Measurements from ENCODE around the gene FBN2. TPM values are rescaled to one million over a fixed set of nuclear protein-coding genes. Genes with fewer than 3 reads are reported as not detected.
"Not testable (repeated sequence)": the region's sequence is repeated elsewhere in the genome, so short reads cannot be mapped to it uniquely, and the experiment has no call there.

Gene FBN2
- total RNA-seq, 1 donor from 2014 or later, result 3.9 TPM

DNA sequence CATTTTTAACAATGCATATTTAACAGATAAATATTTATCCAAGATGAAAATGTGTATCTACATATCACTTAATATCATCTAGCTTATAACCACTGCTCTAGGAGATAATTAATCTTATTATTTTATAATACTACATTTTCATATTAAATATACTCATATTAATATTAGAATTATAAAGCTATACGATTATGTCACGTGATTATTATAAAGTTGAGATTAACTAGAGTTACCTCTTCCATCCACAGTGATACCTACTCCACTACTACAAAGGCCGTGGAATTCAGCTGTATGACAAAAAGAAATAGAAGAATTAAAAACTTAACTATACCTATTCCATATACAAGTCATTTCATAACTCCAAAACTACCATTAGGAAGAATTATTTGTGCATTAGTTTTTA, 171.9 kb downstream of the FBN2 start:
- no peak for DNase-seq (ENCODE audit: low read depth)

DNA sequence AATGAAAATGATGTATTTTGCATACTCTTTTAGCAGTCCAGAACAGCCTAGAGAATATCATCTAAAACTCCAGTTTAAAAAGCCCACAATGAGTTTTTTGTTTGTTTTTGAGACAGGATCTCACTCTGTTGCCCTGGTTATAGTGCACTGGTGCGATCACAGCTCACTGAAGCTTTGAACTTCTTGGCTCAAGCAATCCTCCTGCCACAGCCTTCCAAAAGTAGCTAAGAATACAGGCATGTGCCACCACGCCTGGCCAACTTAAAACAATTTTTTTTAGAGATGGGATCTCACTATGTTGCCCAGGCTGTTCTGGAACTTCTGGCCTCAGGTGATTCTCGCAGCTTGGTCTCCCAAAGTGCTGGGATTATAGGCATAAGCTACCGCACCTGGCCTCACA, 175.7 kb downstream of the FBN2 start:
- no peak for DNase-seq (ENCODE audit: low read depth)

DNA sequence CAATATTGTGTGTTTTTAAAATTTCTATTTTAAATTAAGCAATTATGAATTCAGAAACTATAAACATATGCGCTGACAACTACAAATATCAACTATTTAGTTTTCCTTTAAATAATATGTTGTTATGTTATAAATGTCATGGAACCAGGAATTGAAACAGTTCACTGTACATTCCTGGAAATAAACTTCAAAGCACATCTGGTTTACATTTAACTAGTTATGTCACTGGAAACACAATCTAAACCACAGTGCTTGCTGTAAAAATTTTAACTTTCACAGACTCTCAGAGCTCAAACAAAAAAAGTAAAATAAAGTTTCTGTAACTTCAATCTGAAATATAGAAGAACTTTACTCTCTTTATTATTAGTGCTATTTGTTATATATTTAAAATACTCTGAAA, 179.2 kb downstream of the FBN2 start:
- DNase-seq (ENCODE audit: low read depth), result no peak

DNA sequence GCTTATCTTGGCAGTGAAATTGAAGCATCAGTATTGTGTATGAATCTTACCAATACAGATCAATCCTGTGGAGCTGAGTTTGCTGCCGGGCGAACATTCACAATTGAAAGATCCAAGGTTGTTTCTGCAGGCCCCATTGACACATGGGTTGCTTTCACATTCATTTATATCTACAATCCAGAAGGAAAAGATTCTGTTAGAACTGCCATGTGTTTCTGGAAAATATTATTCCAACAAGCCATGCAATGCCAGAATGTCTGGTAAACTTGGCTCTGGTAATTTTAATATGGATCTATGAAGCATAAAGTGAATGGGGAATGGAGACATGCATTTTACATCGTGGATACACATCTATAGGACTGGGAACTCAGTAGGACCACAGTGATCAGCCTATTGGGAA, 180.8 kb downstream of the FBN2 start:
- DNase-seq (ENCODE audit: low read depth), result no peak

DNA sequence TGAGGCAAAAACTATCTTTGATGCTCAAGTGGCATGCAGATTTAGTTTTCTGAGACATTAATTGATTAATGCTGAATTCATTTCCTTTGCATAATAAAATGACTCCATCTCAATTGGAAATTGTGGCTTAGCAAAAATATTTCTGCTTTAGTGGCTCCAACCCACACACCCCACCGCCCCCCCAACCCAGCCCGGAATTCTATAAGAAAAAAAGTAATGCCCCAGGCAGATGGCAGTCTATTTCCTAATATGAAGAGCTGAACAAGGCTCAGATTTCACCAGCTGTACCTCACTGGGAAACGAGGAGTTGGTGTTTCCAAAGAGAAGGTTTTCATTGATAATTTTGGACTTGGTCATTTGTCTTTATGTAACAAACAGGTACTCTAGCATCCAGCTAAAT, 182.1 kb downstream of the FBN2 start:
- DNase-seq (ENCODE audit: low read depth), result no peak

DNA sequence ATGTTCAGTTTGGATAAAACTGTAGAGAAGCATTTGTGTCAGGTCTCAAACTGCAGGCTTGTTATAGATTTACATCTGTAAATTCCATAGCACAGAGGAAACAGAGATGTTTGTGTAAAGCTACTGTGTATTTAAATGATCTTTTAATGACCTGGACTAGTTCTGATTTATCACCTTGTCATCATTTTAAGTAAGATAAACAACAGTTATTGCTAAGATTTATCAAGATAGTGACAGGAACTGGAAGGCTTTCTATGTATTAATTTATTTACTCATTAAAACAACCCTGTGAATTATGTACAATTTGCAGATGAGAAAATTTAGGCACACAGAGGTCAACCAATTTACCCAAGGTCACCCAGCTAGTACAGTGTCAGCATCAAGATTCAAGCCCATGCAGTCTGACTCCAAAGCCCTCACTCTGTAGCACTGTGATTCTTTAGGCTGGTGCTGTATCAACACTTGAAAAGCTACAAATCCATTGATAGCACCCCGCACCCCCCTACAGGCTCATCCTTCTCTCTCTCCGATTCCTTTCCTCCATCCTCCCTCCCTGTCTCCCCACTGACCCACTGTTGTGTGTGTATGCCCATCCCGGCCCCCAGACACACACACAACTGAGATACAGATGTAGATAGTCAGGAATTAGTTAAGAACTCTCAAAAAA, 184.5 kb downstream of the FBN2 start:
- no peak for DNase-seq (ENCODE audit: low read depth)

DNA sequence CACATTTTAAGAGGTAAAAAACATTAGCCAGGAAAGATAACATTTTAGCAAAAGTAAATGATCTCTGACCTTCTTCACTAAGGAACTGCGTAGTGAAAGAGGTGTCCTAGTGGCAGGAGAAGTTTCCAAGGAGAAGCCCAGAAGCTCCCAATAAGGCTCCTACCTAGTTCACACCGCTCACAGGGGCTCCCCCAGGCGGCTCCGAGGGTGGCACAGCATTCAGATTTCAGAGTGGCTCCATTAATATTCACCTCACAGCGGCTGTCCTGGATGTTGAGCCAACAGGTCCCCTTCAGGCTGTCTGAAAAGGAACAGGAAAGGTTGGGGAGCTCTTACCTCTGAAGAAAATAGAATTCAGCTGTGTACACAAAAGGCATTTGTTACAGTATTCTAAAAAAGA, 187.3 kb downstream of the FBN2 start:
- DNase-seq (ENCODE audit: low read depth), result no peak

DNA sequence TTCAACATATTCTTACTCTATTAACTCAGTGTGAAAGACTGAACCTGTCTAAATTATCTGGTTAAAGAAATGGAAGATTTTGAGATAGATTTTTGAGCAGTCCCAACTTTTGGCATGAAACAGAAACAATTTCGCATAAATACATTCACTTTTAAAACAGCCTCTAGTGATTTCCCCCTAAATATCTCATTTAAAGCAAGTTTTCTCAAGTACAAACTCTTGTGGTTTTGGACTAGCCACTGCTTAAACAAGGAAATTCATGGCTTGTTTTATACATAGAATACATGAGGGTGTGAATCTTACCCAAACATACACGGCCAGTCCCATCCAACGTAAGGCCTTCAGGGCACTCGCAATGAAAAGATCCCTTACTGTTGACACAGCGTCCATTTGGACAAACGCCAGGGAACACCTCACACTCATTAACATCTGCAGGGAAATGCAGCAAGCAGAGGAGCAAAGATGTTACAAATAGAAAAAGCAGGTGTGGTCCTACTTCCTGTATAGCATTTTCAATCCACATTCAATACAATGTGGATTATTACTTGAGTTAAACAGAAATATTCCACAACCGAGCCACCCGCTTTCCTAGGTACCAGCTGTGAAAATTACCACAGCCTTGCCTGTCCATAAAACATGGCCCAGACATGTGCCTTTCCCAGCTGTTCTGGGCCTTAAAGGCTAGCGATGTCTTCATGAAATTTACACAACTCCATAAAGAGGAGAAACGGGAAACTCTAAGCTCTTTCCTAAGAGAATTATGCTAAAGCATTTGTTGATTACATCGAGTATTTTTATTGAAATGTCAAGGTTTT, 188.8 kb downstream of the FBN2 start:
- no peak for DNase-seq (ENCODE audit: low read depth)

DNA sequence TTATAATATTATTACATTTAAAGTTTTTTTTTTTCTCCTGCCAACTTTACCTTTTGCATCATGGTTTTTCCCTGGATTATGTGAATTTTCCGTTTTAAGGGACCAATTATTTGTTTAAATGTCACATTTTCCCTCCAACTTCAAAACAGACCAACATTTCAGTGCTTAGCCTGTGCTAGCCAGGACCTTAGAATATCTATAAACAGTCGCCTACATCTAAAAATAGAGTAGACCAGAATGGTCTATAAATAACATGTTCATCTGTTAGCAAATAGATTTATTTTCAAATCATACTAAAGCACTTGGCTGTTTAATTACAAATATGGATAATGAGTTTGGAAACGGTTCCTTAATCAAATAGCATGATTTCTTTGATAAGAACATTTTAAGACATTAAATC, 192.0 kb downstream of the FBN2 start:
- DNase-seq (ENCODE audit: low read depth), result peak; percentile 38

DNA sequence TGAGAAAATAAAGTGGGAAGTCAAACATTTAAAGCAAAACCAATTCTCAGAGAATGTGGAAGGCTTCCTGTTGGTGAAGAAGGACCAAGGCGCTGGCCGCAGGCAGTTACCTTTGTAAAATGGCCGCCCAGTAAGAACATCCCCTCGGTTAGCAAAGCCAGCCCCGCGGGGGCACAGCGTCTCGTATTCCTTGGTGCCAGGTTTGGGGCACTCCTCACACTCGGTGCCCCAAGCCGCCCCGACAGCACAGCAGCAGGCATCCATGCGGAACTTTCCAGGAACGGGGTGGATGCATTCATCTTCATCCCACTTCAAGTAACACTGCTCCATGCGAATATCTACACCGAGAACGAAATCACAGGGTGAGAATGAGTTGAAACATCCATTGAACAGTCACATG, 192.8 kb downstream of the FBN2 start:
- no peak for DNase-seq (ENCODE audit: low read depth)

DNA sequence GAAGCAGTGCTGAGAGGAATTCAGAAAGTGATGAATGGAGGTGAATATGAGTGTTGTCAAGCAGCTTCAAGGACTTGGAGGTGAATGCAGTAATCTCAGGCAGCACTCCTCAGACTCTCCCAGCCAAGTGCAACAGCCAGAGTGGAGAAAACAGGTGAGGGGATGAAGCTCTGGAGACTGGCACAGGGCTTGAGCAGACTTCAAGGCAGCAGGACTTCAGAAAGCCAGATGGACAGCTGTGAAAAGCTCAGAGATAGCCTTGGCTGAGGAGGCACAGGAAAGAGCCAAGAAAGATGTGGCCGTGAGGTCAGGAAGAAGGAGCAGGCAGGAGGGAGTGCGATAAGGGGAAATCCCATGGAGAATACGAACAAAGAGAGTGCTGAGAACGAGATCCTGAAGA, 194.9 kb downstream of the FBN2 start:
- DNase-seq (ENCODE audit: low read depth), result peak; percentile 15

DNA sequence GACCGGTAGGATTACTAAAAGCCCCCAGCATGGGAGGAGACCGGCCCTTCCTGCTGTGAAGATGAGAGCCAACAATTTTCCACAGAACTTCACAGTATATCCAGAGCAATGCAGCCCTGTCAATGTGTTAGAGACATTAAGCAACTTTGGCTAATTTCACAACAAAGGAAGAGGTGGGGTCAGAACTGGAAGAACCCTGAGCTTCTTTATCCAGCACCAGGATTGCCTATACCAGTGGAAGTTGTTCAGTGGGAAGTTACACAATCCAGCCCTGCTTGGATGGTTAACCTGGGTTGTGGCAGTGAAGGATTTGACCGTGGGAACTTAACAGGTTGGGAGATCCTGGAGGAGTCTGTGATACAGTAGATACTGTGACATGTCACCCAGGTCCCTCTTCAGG, 197.0 kb downstream of the FBN2 start:
- DNase-seq (ENCODE audit: low read depth), result no peak

DNA sequence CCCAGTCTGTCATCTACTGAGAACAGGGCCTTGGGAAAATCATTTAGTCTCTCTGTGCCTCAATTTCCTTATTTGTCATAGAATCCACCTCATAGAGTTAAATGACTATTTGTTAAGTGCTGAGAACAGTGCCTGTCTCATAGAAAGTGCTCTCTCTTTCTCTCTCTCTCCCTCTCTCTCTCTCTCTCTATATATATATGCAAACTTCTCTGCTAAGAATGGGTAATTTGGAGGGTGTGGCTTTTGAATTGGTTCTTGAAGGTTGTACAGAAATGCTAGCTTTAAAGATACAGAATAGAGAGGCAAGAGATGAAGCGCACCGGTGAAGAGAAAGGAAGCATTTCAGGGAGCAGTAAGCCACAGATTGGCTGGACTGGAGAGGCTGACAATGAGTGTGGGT, 197.4 kb downstream of the FBN2 start:
- DNase-seq (ENCODE audit: low read depth), result no peak

DNA sequence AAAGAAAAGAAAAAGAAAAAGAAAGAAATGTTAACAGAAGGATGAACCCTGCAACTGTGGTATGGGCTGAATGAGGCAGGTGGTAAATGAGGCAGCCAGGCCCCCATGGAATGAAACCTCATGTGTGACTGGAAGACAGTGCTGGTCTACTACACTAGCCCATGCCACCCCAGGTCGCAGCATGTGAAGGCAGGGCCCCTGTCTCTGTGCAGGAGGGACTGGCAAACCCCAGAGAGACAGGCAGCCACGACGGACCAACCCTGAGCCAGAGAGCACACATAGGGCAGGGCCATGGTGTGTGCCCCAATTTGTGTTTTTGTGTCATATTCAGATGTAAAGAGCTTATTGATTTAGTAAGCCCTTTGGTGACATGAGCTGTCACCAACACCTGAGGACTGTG, 198.5 kb downstream of the FBN2 start:
- no peak for DNase-seq (ENCODE audit: low read depth)

DNA sequence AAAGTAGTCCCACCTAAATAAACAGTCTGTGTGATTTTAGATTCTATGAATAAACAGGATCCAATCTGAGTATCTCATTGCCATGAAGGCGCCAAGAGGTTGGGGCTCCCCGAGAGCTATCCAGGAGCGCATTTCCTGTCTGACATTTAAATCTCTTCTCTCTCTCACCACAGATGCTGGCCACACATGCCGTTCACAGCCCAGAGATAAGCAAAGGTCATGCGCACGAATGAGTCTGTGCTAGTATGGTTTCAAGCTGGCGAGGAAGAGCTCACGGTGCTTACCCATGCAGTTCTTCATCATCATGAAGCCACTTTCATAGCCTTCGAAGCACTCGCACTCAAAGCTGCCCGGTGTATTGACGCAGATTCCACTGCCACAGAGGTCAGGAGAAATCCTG, 199.4 kb downstream of the FBN2 start:
- DNase-seq (ENCODE audit: low read depth), result no peak

DNA sequence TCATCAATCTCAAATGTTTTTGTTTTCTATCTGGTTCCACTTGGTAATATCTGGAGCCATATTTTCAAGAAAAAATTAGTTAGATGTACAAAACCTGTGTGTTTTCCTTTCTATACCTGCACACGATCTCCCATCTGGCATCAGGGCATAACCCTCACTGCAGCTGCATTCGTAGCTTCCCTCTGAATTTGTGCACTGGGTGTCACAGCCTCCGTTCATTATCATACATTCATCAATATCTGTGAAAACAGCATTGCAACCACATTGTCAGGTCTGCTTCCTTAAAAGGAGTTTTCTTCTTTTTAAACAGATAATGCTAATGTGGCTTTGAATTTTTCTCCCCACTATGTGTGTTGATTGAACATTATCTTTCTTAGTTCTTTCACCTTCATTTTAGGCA, 202.7 kb downstream of the FBN2 start:
- DNase-seq (ENCODE audit: low read depth), result no peak

DNA sequence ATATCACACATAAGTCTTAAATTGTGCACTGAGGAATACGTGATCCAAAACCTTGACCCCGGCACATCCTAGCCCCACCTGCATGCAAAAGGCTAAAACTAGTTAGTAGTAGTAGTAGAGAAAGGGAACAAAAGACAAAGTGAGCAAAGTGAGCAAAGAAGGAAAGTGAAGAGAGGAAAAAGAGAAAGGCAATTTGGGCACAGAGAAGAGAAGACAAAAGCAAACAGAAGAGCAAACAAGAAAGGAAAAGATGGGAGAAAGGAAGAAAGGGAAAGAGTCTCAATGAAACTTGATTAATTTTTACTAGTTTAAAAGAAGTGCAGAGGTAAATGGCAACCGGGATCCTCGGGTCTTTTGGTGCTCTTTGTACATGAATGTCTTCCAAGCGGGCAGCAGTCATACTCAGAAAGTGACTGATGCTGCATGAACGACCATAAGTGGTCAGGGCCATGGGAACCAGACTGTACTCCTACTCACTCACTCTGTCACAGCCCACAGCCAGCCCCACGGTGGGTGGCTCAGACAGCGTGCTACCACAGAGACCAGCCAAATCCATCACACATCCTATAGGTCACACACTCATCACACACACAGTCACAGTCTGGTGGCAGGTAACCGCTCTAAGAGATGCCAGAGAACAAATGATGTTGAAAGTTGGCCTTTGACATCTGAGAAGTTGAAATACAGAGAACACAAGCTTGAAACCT, 203.9 kb downstream of the FBN2 start:
- DNase-seq (ENCODE audit: low read depth), result no peak

DNA sequence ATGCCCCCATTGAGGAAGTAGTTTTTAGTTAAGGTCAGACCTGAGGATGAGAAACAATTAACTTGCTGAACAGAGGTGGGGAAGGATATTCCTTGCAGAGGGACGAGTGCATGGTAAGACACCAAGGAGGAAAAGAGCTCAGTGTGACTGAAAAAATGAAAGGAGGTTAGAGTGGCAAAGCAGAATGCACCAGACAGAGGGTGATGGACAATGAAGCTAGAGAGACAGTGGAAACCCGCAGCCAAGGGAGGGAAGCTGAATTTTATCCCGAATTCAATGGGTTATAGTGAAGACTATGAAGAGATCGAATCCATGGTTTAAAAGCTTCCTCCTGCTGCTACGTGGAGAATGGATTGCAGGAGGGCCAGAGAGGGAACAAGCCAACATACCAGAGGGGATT, 206.8 kb downstream of the FBN2 start:
- DNase-seq (ENCODE audit: low read depth), result no peak

DNA sequence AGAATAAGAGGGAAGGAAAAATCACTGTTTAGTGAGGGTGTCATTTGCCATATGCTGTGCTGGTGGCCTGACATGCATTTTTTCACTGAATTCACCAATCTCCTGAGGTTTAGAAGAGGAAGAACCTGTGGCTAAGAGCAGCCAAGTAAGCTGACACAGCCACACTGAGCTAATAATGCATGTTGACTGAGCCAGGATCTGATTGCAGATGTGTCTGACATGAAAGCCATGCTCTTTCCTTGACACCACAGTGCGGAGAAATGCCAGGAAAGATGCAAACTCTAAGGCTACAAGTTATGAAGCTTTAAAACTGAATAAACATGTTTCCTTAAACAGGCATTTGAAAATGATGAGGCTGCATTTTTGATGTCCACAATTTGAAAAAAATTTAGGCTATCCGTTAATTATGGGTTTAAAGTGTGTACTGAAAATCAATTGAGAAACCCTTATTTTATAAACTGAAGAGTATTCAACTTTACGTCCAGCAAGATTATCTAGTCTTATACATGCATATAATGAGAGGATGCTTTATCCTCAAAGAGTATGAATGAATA, 208.6 kb downstream of the FBN2 start:
- DNase-seq (ENCODE audit: low read depth), result no peak

DNA sequence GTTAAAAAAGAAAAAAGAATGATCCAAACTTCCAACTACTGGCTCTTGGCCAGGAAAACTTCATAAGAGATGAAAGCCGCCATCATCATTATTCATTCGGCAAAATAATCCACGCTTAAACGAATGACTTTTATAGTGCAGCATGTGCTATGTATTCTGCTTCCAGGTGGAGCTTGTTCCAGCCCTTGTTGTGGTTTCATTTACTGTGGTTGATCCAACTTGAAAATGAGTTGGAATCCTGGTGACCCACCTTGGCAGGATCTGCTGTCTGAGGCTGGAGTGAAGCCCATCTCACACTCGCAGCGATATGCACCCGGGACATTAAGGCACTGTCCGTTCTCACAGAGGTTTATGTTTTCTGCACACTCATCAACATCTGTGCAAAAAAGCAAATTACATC, 209.6 kb downstream of the FBN2 start:
- DNase-seq (ENCODE audit: low read depth), result no peak

DNA sequence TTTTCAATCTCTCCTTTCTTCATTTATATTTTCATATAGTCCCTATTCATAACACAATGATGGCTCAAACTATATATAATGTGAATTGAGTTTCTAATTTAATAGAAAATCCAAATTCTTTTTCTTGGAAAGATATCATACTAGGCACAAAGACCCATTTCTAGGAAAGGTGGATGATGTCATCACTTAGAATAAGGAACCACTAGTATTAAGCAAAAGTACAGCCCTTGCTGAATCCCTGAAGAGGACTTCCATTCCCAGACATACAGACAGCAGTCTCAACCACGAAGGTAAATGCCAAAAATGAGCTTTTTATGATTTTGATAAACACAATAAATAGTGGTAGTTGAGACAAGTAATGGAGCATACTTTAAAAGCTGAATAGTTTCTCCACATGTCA, 210.0 kb downstream of the FBN2 start:
- DNase-seq (ENCODE audit: low read depth), result no peak

DNA sequence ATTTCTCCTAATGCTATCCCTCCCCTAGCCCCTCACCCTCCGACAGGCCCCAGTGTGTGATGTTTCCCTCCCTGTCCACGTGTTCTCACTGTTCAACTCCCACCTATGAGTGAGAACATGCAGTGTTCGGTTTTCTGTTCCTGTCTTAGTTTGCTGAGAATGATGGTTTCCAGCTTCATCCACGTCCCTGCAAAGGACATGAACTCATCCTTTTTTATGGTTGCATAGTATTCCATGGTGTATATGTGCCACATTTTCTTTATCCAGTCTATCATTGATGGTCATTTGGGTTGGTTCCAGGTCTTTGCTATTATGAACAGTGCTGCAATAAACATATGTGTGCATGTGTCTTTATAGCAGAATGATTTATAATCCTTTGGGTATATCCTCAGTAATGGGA, 216.6 kb downstream of the FBN2 start:
- DNase-seq (ENCODE audit: low read depth), result not testable (repeated sequence)
